GM18868 (cell line): ENCODE data around the gene SIAH1.
"Not testable (repeated sequence)": the region's sequence is repeated elsewhere in the genome, so short reads cannot be mapped to it uniquely, and the experiment has no call there.

Experiments used
- ATAC-seq: cut with Tn5 transposase; IDR thresholded peaks from one replicate; pipeline ENCODE4 v1.9.1; 2021; ENCODE audit warnings: mild to moderate bottlenecking, moderate library complexity; ENCODE audit not compliant: unreplicated experiment

The SIAH1 gene

GRCh38 chr16:48393485-48394354 lies 8.5 kb upstream of the SIAH1 start:
- ATAC-seq: no peak

GRCh38 chr16:48392407-48392806 lies 7.2 kb upstream of the SIAH1 start:
- no peak for ATAC-seq

GRCh38 chr16:48386559-48387312 lies 1.5 kb upstream of the SIAH1 start:
- no peak for ATAC-seq

- peak; percentile 63 for ATAC-seq
Measured at GRCh38 chr16:48384520-48385252, 527 bp downstream of the SIAH1 start.

GRCh38 chr16:48383877-48384519 lies 1.2 kb downstream of the SIAH1 start:
- no peak for ATAC-seq

- ATAC-seq: no peak
Measured at GRCh38 chr16:48383009-48383876, 2.0 kb downstream of the SIAH1 start.

GRCh38 chr16:48382131-48382530 lies 3.1 kb downstream of the SIAH1 start:
- no peak for ATAC-seq

GRCh38 chr16:48381201-48381600 lies 4.0 kb downstream of the SIAH1 start:
- ATAC-seq: no peak

GRCh38 chr16:48378836-48379235 lies 6.4 kb downstream of the SIAH1 start:
- ATAC-seq: no peak

- ATAC-seq: no peak
Measured at GRCh38 chr16:48378276-48378675, 6.9 kb downstream of the SIAH1 start.

- ATAC-seq: not testable (repeated sequence)
Measured at GRCh38 chr16:48377301-48377700, 7.9 kb downstream of the SIAH1 start.

GRCh38 chr16:48374255-48374654 lies 11.0 kb downstream of the SIAH1 start:
- ATAC-seq: no peak

GRCh38 chr16:48373258-48374029 lies 11.8 kb downstream of the SIAH1 start:
- no peak for ATAC-seq

- no peak for ATAC-seq
Measured at GRCh38 chr16:48372744-48373143, 12.5 kb downstream of the SIAH1 start.

- no peak for ATAC-seq
Measured at GRCh38 chr16:48371393-48371780, 13.8 kb downstream of the SIAH1 start.

GRCh38 chr16:48370668-48371392 lies 14.4 kb downstream of the SIAH1 start:
- not testable (repeated sequence) for ATAC-seq

GRCh38 chr16:48370229-48370628 lies 15.0 kb downstream of the SIAH1 start:
- ATAC-seq: no peak

- ATAC-seq: no peak
Measured at GRCh38 chr16:48369765-48370164, 15.4 kb downstream of the SIAH1 start.
